ENCODE results near the gene NDUFB11.

The NDUFB11 gene

DNA sequence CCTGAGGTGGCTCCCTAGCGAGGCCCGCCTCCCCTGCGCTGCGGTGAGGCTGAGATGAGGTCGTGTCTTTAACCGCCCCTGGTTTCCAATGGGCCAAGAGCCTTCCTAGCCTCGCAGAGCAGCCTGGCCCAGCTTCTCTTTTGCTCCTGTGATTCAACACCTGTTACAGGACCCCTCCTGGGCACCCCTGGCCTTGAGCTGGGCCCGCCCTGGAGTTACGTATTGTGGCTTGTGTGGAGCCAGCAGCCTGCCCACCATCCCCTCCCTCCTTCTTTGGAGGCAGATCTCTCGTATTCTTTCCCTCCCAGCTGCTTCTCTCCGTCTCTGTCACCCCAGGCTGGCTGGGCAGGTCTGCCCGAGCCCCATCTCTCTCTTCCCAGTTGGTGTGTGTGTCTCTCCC, 29.9 kb upstream of the NDUFB11 start:
- no peak for DNase-seq

- DNase-seq = no peak
Observed at GRCh38 chrX:47172971-47173792, 28.7 kb upstream of the NDUFB11 start.

GRCh38 chrX:47172549-47172948, 28.0 kb upstream of the NDUFB11 start:
- DNase-seq = no peak

- no peak for DNase-seq
Observed at GRCh38 chrX:47171996-47172395, 27.5 kb upstream of the NDUFB11 start.

DNA sequence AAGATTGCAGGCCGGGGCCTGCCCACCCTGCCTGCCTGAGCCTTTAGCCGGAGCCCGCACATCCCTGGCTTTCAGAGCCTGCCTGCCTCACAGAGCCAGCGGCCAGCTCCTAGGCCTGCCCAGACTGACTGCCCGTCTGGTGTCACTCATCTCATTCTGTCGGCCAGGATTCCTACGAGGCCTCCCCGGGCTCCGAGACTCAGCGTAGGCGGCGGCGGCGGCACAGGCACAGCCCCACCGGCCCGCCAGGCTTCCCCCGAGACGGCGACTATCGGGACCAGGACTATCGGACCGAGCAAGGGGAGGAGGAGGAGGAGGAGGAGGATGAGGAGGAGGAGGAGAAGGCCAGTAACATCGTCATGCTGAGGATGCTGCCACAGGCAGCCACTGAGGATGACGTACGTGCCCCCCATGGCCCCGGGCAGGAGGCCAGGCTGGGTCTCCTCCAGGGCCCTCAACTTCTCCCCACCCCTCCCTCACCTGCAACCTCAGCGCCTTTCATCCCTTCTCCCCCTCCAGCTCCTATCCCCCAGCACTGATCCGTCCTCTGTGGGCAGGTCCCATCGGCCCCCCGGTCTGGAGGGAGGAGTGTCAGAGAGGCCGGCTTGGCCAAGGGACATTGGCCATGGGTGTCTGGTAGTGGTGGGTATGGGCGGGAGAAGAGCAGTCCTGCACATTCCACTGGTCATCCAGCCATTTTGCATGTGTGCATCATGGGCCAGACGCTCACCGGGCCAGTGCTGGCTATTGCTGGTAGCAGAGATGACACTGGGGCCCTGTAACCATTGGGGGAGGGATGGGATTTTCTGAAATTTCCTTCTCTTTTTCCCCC, 26.6 kb upstream of the NDUFB11 start:
- DNase-seq = no peak

GRCh38 chrX:47169726-47170515, 25.4 kb upstream of the NDUFB11 start:
- no peak for DNase-seq

DNA sequence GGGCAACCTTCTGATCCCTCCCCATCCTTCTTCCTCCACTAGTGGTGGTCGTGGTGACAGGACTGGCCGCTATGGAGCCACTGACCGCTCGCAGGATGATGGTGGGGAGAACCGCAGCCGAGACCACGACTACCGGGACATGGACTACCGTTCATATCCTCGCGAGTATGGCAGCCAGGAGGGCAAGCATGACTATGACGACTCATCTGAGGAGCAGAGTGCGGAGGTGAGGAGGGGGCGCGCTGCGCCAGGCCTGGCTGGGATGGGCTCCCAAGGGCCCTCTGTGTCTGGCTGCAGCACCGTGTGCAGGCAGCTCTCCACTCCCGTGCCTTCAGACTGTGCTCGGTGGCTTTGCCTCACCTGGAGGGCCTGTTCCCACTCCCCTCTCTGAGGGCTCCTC, 24.8 kb upstream of the NDUFB11 start:
- no peak for DNase-seq

DNA sequence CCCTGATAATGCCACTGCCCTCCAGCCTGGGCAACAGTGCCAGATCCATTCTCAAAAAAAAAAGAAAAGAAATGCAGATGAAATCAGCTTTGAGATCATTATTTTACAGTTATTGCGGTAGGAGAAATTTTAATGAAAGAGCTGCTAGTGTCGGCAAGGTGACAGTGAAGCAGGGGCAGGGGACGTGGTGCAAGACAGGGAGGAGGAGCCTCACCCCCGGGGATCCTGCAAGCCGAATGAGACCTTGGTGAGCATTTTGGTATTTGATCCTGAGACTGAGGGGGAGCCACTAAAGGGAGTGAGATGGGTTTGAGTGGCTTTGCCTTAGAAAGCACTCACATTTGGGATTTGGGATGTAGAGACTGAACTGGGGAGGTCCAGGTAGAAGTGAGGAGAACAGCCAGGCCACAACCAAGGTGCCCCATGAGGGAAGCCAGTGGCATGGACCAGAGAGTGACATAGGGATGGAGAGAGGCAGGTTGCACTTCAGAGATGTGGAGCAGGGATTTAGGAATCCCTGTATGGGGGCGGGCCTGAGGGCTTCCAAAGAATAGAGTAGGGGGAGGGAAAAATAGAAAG, 24.1 kb upstream of the NDUFB11 start:
- DNase-seq = no peak

- no peak for DNase-seq
Observed at GRCh38 chrX:47166126-47166525, 21.6 kb upstream of the NDUFB11 start.

- DNase-seq = no peak
Observed at GRCh38 chrX:47164420-47164819, 19.9 kb upstream of the NDUFB11 start.

DNA sequence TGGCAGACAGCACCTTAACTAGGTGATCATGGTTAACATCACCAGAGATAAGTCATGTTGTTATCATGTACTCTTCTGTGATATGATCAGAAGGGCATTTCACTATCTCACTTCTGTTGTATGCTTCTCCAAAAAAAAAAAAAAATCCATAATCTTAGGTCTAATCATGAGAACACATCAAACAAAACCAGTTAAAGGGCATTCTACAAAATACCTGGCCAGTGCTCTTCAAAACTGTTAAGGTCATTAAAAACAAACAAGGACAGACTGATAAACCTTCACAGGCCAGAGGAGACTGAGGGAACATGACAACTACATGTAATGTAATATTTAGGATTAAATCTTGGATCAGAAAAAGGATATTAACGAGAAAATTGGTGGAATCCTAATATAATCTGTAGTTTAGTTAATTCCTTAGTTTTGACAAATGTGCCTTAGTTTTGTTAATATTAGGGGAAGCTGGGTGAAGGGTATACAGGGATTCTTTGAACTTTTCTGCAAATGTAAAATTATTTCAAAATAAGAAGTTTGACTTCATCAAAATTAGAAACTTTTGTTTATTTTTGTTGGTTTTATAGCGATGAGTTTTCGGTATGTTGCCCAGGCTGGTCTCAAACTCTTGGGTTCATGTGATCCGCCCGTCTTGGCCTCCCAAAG, 18.6 kb upstream of the NDUFB11 start:
- no peak for DNase-seq

- DNase-seq = no peak
Observed at GRCh38 chrX:47160781-47161180, 16.3 kb upstream of the NDUFB11 start.

DNA sequence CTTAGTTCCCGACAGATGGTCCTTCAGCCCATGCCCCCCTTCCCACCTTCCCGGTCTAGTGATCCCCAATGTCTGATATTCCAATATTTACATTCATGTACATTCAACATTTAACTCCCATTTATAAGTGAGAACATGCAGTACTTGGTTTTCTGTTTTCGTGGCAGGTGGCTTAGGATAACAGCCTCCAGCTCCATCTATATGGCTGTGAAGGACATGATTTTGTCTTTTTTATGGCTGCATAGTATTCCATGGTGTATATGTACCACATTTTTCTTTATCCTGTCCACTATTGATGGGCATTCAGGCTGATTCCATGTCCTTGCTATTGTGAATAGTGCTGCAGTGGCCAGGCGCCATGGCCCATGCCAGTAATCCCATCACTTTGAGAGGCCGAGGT, 14.3 kb upstream of the NDUFB11 start:
- no peak for DNase-seq

DNA sequence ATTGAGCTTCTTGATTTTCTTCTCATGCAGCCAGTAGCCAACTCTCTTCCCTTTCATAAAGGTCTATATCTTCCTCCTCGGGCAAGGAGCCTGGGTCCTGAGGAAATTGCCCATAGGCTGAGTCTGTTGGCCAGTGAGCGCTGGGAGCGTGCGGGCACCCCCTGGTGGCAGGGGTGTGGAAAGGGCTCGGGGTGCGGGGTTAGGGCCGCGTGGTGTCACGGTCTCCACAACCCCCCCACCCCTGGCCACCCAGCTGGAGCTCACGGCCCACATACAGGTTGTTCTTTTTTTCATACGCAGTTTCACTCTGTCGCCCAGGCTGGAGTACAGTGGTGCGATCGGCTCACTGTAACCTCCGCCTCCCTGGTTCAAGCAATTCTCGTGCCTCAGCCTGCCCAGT, 13.6 kb upstream of the NDUFB11 start:
- no peak for DNase-seq

- no peak for DNase-seq
Observed at GRCh38 chrX:47156611-47157520, 12.4 kb upstream of the NDUFB11 start.

GRCh38 chrX:47151435-47151834, 6.9 kb upstream of the NDUFB11 start:
- no peak for DNase-seq

DNA sequence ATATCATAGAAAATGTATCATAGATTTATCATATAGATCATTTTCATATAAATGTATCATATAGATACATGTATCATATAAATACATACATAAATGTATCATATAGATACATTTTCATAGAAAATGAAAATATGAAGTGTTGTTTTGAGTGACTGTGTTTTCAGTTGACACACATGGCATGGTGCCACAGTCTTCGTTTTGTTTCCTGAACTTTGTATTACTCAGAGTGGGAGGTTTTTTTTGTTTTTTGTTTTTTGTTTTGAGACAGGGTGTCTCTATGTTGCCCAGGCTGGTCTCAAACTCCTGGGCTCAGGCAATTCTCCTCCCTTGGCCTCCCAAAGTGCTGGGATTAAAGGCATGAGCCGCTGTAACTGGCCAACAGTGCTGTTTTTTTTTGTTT, 4.4 kb upstream of the NDUFB11 start:
- DNase-seq = peak in 1 of 2 donors; percentile 32

- DNase-seq = no peak
Observed at GRCh38 chrX:47146936-47147859, 2.7 kb upstream of the NDUFB11 start.

- no peak for DNase-seq
Observed at GRCh38 chrX:47146121-47146935, 1.8 kb upstream of the NDUFB11 start.

All from stimulated activated CD4-positive, alpha-beta T cell treated with anti-CD3 and anti-CD28 coated beads, Interleukin-2, amount 100 ng/mL, for 24 hours (primary cell).